NT2/D1 (cell line): ENCODE data around the gene ROR2.

Experiments
- YY1 ChIP-seq: IDR thresholded peaks from 2 replicates; pipeline ENCODE4 v1.6.1; 2011; ENCODE audit not compliant: insufficient read length, insufficient read depth
- ZNF274 ChIP-seq: IDR thresholded peaks from 2 replicates; pipeline ENCODE4 v1.6.1; 2011; ENCODE audit warnings: mild to moderate bottlenecking, low read depth, low read length

DNA sequence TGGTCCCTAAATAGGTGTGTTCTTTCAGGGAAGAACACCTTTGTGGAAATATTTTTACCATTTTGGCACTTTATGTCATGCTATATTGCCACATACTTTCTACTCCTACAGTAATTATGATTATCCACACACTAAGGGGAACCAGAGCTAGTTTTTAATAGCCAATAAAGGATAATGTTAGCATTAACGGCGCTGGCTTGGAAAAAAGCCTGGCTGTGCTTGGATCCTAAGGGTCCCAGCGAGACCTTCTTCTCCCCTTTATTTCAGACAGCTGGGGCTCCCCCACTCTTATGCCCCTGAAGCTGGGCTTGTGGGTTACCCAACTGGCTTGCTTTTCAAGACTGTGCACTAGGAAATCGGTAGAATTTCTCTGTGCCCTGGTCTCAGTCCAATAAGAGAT lies 367.8 kb downstream of the ROR2 start:
- TF ChIP-seq ZNF274 (no peak), YY1 (no peak)
